HL-60 (cell line): ENCODE data around the gene HCN4.

Experiments used
- DNase-seq, 2 experiments: peaks; one replicate each; pipeline ENCODE4 v3.0.0-alpha.2; 2010 to 2020; ENCODE audit warnings: low read depth in 1 of 2, low spot score in 1 of 2
- H3K27ac ChIP-seq: fragments of 250-450 bp; sonication (Bioruptor Pico); replicated peaks from 2 replicates; pipeline ENCODE4 v1.5.1; 2020; ENCODE audit warnings: mild to moderate bottlenecking, moderate library complexity
- H3K27me3 ChIP-seq: fragments of 250-450 bp; sonication (Bioruptor Pico); 2 replicates; pipeline ENCODE4 v1.5.1; 2021; ENCODE audit warnings: mild to moderate bottlenecking, moderate library complexity; ENCODE audit not compliant: insufficient read depth, poor library complexity, severe bottlenecking
- H3K4me3 ChIP-seq: replicated peaks from 2 replicates; pipeline ENCODE4 v1.5.1; 2011; ENCODE audit warnings: mild to moderate bottlenecking, control low read depth, low read length; ENCODE audit not compliant: insufficient read depth
- GABPA ChIP-seq: IDR thresholded peaks from 2 replicates; pipeline ENCODE4 v1.6.1; 2012; ENCODE audit warnings: low read depth
- POLR2AphosphoS5 ChIP-seq: IDR thresholded peaks from 2 replicates; pipeline ENCODE4 v1.6.1; 2012; ENCODE audit warnings: low read depth
- SPI1 ChIP-seq: IDR thresholded peaks from 2 replicates; pipeline ENCODE4 v1.6.1; 2012; ENCODE audit warnings: low read depth, mild to moderate bottlenecking, borderline replicate concordance
- TF ChIP-seq, protein P1 (sequence below): IDR thresholded peaks from 2 replicates; pipeline ENCODE4 v1.6.1; 2012; ENCODE audit warnings: low read depth; ENCODE audit not compliant: insufficient replicate concordance
- TF ChIP-seq, protein P2 (sequence below): IDR thresholded peaks from one replicate; pipeline ENCODE4 v1.5.1; 2011; ENCODE audit warnings: low read length, control low read depth, inconsistent platforms; ENCODE audit not compliant: insufficient read depth

The HCN4 gene

DNA sequence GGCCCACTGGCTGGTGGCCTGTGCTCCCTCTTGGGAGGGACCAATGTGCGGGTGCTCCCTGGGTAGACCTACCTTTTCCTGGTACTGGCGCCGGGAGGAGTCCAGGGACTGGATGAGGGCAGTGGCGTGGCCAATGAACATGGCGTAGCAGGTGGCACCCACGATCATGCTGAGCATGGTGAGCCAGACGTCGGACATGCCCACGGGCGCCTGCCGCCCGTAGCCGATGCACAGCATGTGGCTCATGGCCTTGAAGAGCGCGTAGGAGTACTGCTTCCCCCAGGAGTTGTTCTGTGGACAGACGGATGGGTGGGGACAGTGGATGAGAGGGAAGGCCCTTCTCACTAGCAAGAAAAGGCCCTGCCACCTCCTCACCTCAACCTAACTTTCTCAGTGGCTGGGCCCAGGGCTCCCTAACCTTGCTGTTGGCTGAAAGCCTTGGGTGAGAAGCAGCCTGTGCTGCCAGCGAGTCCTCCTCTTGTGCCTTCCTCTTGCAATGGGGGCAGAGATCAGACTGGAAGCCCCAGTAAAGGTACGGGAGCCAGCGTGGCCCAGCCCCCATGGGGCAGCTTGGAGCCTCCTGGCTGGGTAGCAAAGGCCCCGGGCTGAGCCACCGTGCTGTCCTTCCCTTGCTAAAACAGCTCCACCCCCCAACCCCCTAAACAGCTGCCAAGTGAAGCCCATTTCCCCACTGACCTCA is 39.1 kb downstream of the HCN4 start:
- DNase-seq = no peak
- Histone ChIP-seq H3K27me3 (no peaks in the 10 kb centered on the region), H3K4me3 (no peak overlapping the region), H3K27ac (no peak overlapping the region)
- TF ChIP-seq, protein P1, sequence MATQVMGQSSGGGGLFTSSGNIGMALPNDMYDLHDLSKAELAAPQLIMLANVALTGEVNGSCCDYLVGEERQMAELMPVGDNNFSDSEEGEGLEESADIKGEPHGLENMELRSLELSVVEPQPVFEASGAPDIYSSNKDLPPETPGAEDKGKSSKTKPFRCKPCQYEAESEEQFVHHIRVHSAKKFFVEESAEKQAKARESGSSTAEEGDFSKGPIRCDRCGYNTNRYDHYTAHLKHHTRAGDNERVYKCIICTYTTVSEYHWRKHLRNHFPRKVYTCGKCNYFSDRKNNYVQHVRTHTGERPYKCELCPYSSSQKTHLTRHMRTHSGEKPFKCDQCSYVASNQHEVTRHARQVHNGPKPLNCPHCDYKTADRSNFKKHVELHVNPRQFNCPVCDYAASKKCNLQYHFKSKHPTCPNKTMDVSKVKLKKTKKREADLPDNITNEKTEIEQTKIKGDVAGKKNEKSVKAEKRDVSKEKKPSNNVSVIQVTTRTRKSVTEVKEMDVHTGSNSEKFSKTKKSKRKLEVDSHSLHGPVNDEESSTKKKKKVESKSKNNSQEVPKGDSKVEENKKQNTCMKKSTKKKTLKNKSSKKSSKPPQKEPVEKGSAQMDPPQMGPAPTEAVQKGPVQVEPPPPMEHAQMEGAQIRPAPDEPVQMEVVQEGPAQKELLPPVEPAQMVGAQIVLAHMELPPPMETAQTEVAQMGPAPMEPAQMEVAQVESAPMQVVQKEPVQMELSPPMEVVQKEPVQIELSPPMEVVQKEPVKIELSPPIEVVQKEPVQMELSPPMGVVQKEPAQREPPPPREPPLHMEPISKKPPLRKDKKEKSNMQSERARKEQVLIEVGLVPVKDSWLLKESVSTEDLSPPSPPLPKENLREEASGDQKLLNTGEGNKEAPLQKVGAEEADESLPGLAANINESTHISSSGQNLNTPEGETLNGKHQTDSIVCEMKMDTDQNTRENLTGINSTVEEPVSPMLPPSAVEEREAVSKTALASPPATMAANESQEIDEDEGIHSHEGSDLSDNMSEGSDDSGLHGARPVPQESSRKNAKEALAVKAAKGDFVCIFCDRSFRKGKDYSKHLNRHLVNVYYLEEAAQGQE = no peak
- TF ChIP-seq SPI1 (no peak), POLR2AphosphoS5 (no peak), GABPA (no peak)
- TF ChIP-seq, protein P2, sequence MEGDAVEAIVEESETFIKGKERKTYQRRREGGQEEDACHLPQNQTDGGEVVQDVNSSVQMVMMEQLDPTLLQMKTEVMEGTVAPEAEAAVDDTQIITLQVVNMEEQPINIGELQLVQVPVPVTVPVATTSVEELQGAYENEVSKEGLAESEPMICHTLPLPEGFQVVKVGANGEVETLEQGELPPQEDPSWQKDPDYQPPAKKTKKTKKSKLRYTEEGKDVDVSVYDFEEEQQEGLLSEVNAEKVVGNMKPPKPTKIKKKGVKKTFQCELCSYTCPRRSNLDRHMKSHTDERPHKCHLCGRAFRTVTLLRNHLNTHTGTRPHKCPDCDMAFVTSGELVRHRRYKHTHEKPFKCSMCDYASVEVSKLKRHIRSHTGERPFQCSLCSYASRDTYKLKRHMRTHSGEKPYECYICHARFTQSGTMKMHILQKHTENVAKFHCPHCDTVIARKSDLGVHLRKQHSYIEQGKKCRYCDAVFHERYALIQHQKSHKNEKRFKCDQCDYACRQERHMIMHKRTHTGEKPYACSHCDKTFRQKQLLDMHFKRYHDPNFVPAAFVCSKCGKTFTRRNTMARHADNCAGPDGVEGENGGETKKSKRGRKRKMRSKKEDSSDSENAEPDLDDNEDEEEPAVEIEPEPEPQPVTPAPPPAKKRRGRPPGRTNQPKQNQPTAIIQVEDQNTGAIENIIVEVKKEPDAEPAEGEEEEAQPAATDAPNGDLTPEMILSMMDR = no peak

DNA sequence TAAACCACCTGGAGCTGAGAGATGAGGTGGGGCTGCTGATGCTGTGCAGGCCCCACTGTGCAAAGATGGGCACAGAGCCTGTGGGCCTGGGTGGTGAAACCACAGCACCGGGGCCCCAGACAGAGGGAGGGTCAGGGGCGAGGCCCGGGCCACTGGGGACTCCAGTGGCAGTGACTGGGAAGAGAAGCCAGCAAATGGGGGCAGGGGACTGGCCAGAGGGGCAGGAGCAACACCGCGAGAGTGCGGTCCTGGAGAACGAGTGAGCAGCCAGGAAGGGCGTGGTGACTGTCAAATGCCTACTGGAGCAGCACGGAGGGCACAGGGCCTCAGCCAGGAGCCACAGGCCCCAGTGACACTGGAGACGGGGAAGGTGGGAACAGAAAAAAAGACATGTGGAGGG is 39.8 kb downstream of the HCN4 start:
- Histone ChIP-seq H3K27me3 (no peaks in the 10 kb centered on the region), H3K4me3 (no peak overlapping the region), H3K27ac (no peak overlapping the region)
- no peak for TF ChIP-seq POLR2AphosphoS5
- TF ChIP-seq, protein P1 = no peak
- no peak for DNase-seq

DNA sequence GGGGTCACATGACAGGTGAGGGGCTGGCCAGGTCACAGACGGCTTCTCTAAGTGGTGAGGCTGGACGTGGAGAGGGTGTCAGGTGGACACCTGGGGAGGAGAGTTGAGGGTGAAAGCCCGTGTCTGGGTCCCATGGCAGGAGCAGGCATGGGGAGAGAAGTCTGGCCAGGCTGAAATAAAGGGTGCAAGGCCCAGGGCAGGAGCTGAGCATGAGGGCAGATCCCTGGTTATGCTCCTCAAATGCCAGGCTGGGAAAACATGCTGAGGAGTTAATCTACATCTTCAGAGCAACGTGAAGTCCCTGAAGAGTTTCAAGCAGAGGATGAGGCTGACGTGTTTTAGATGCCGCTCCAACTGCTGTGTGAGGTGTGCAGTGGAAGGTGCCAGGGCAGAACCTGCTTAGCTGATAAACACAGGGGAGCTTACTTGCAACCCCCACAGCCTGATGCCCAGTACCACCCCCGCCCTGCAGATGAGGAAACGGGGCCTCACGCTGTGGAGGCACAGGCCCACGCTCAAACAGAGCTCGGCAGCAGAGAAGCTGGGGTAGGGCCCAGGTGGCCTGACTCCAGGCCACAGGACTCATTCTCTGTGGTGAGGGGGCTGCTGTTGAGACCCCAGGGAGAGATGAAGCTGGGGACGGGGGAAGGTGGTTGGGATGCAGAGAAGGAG is 40.5 kb downstream of the HCN4 start:
- TF ChIP-seq POLR2AphosphoS5 = no peak
- no peak for TF ChIP-seq SPI1
- TF ChIP-seq, protein P2 = no peak
- TF ChIP-seq GABPA = no peak
- TF ChIP-seq, protein P1 = no peak
- no peaks in the 10 kb centered on the region for H3K27me3 ChIP-seq
- H3K4me3 ChIP-seq = no peak overlapping the region
- DNase-seq = no peak
- H3K27ac ChIP-seq = no peak overlapping the region
